HepG2 (cell line): Measurements from ENCODE around the gene DNAH8. TPM values are rescaled to one million over a fixed set of nuclear protein-coding genes. Genes with fewer than 3 reads are reported as not detected.
"Not testable (repeated sequence)": the region's sequence is repeated elsewhere in the genome, so short reads cannot be mapped to it uniquely, and the experiment has no call there.

ENCODE experiments used
- ATAC-seq: fragments of 200-7000 bp; cut with Tn5 transposase; 3 replicates; pipeline ENCODE4 v1.9.1; 2020; ENCODE audit warnings: mild to moderate bottlenecking, moderate library complexity
- BruUV-seq: library from RNA; stranded (reverse); fragments of 400-500 nt; replicated peaks from 2 replicates; lab custom pipeline; 2021; lab: Mats Ljungman, UMichigan
- CTCF ChIA-PET: fragments of 300-600 bp; formaldehyde crosslinking; extraction: SDS; loops from one replicate; lab custom pipeline; 2021; ENCODE audit warnings: low total read pairs, inconsistent platforms, low intra/inter-chr PET ratio; lab: Yijun Ruan, JAX
- POLR2A ChIA-PET: fragments of 350-600 bp; sonication (Branson Sonifier 250); formaldehyde crosslinking; loops from one replicate; lab custom pipeline; 2020; ENCODE audit warnings: antibody characterized with exemption, inconsistent platforms; lab: Yijun Ruan, JAX
- DNase-seq: peaks from one replicate; pipeline ENCODE4 v3.0.0-alpha.2; 2015; ENCODE audit warnings: low spot score
- FAIRE-seq: peaks from 3 replicates; lab custom pipeline; 2011; peaks lifted over from hg19 to GRCh38; lab: Jason Lieb, UNC
- H2AFZ ChIP-seq: one replicate; pipeline ENCODE4 v1.6.1; 2011; ENCODE audit warnings: low read length, inconsistent platforms
- H3K27ac ChIP-seq: fragments of 300-600 bp; 3 replicates; pipeline ENCODE4 v1.8.0; 2011; ENCODE audit warnings: mixed run types, mild to moderate bottlenecking, mixed read lengths, low read length, inconsistent platforms; ENCODE audit not compliant: insufficient read depth; ENCODE audit errors: extremely low read length
- H3K27me3 ChIP-seq, 2 experiments: fragments of 200-600 bp in 1 of 2; 2 replicates in 1 of 2; 3 replicates in 1 of 2; pipeline versions ENCODE4 v1.6.0 to v1.8.0; 2011; ENCODE audit warnings: low read length in 2 of 2, mild to moderate bottlenecking in 2 of 2, moderate library complexity in 2 of 2, inconsistent platforms in 1 of 2; ENCODE audit not compliant: insufficient read depth in 2 of 2, control insufficient read depth in 1 of 2
- H3K36me3 ChIP-seq, 2 experiments: fragments of 200-600 bp in 1 of 2; replicated peaks in 1 of 2; 2 replicates in 1 of 2; 3 replicates in 1 of 2; pipeline versions ENCODE4 v1.5.1 to v1.8.0; 2011; ENCODE audit warnings: low read length in 2 of 2, inconsistent platforms in 1 of 2; ENCODE audit not compliant: insufficient read depth in 2 of 2, control insufficient read depth in 1 of 2
- H3K4me1 ChIP-seq: 2 replicates; pipeline ENCODE4 v1.5.1; 2012; ENCODE audit warnings: low read length, inconsistent platforms; ENCODE audit not compliant: insufficient read depth
- H3K4me2 ChIP-seq: 2 replicates; pipeline ENCODE4 v1.6.0; 2011; ENCODE audit warnings: low read depth, low read length, inconsistent platforms
- H3K4me3 ChIP-seq, 3 experiments: fragments of 200-600 bp in 1 of 3; sonication (generic), shearing (Covaris generic) in 1 of 3; replicated peaks in 1 of 3; 2 replicates each; pipeline ENCODE4 v1.5.1; 2011 to 2016; ENCODE audit warnings: low read length in 3 of 3, inconsistent platforms in 2 of 3, low read depth in 2 of 3, mild to moderate bottlenecking in 2 of 3, control low read depth in 1 of 3, mixed read lengths in 1 of 3; ENCODE audit not compliant: insufficient read depth in 1 of 3
- H3K79me2 ChIP-seq: one replicate; pipeline ENCODE4 v1.6.1; 2011; ENCODE audit warnings: low read length, inconsistent platforms; ENCODE audit not compliant: insufficient read depth
- H3K9ac ChIP-seq: 2 replicates; pipeline ENCODE4 v1.6.0; 2011; ENCODE audit warnings: mild to moderate bottlenecking, low read depth, low read length, inconsistent platforms; ENCODE audit not compliant: insufficient read depth
- H3K9me3 ChIP-seq: 2 replicates; pipeline ENCODE4 v1.5.1; 2012; ENCODE audit warnings: mild to moderate bottlenecking, low read length
- H4K20me1 ChIP-seq: 2 replicates; pipeline ENCODE4 v1.6.0; 2011; ENCODE audit warnings: inconsistent platforms, mild to moderate bottlenecking, low read length, moderate library complexity; ENCODE audit not compliant: insufficient read depth
- ELF4 ChIP-seq: sonication (generic); formaldehyde crosslinking; IDR thresholded peaks from 2 replicates; pipeline ENCODE4 v1.5.0; 2020; ENCODE audit warnings: missing genetic modification reagents, mild to moderate bottlenecking, moderate library complexity, borderline replicate concordance
- GATAD2A ChIP-seq: IDR thresholded peaks from 2 replicates; pipeline ENCODE4 v1.6.1; 2016
- HNF4A ChIP-seq: sonication (generic); formaldehyde crosslinking; IDR thresholded peaks from 2 replicates; pipeline ENCODE4 v1.4.0; 2020; ENCODE audit warnings: missing genetic modification reagents
- NR2C2 ChIP-seq: sonication (generic); formaldehyde crosslinking; IDR thresholded peaks from 2 replicates; pipeline ENCODE4 v1.4.0; 2020; ENCODE audit warnings: missing genetic modification reagents, mild to moderate bottlenecking, moderate library complexity, borderline replicate concordance
- NR2F1 ChIP-seq, 2 experiments: fragments of 450-650 bp in 1 of 2; formaldehyde crosslinking in 1 of 2; IDR thresholded peaks; 2 replicates each; pipeline versions ENCODE4 v1.5.0 to v1.6.1; 2016 to 2020; ENCODE audit warnings: mild to moderate bottlenecking in 1 of 2, missing compliant biosample characterization in 1 of 2, missing genetic modification reagents in 1 of 2, moderate library complexity in 1 of 2
- SOX13 ChIP-seq, 3 experiments: fragments of 450-650 bp in 1 of 3; sonication (generic) in 1 of 3; formaldehyde crosslinking in 1 of 3; IDR thresholded peaks in 2 of 3; conservative IDR thresholded peaks in 1 of 3; 2 replicates each; pipeline versions ENCODE4 v1.5.0 to v1.6.1; 2016 to 2020; ENCODE audit warnings: antibody characterized with exemption in 1 of 3, mild to moderate bottlenecking in 1 of 3, missing compliant biosample characterization in 1 of 3, missing genetic modification reagents in 1 of 3, moderate library complexity in 1 of 3
- SOX5 ChIP-seq: IDR thresholded peaks from 2 replicates; pipeline ENCODE4 v1.6.1; 2016; ENCODE audit warnings: borderline replicate concordance
- SOX6 ChIP-seq, 2 experiments: fragments of 450-650 bp in 1 of 2; sonication (generic) in 1 of 2; formaldehyde crosslinking in 1 of 2; IDR thresholded peaks; 2 replicates each; pipeline versions ENCODE4 v1.4.0 to v1.6.1; 2017 to 2020; ENCODE audit warnings: antibody characterized with exemption in 1 of 2, mild to moderate bottlenecking in 1 of 2, missing genetic modification reagents in 1 of 2
- TRIM24 ChIP-seq: sonication (generic); formaldehyde crosslinking; IDR thresholded peaks from 2 replicates; pipeline ENCODE4 v1.8.0; 2022; ENCODE audit warnings: mild to moderate bottlenecking, missing genetic modification reagents
- ZNF891 ChIP-seq: sonication (generic); formaldehyde crosslinking; IDR thresholded peaks from 2 replicates; pipeline ENCODE4 v1.5.0; 2020; ENCODE audit warnings: mild to moderate bottlenecking, missing genetic modification reagents
- WGBS: methylation state at CpG from one replicate; pipeline ENCODE4 v1.1.6; 2017; ENCODE audit warnings: low lambda C conversion rate; 5-methylcytosine and 5-hydroxymethylcytosine counted together
- in situ Hi-C: cut with HindIII; loops from 2 replicates; pipeline ENCODE4 v1.10.0; 2017; ENCODE audit warnings: low pct_unique_long_range_greater_than_20kb; ENCODE audit not compliant: extremely low pct_ligation_motif_present
- intact Hi-C: fragments of 100-400 bp; cut with micrococcal nuclease; formaldehyde crosslinking; loops from one replicate; pipeline ENCODE4 v1.10.0; 2022; ENCODE audit not compliant: unreplicated experiment
- polyA plus RNA-seq, 8 experiments: library from polyadenylated mRNA; depleted of rRNA in 3 of 8; stranded (reverse) in 7 of 8; unstranded in 1 of 8; fragments of >200 nt; fragmentation: Illumina TruSeq in 4 of 8; extraction: Trizol in 4 of 8; gene quantifications; 2 replicates each; pipeline versions ENCODE4 v1.2.1 to v1.2.3, GENCODE V29; 2011 to 2016; ENCODE audit warnings: low read depth in 4 of 8, missing spikeins in 1 of 8, mixed read lengths in 1 of 8; ENCODE audit not compliant: insufficient read depth in 1 of 8
- total RNA-seq, 5 experiments: library from RNA; depleted of rRNA; stranded (reverse); fragments of >200 nt; fragmentation: Illumina TruSeq; extraction: Trizol; gene quantifications; 2 replicates each; pipeline ENCODE4 v1.2.3, GENCODE V29; 2016; ENCODE audit warnings: low read depth in 1 of 5
- TF ChIP-seq, protein P1 (sequence below): sonication (generic); formaldehyde crosslinking; IDR thresholded peaks from 2 replicates; pipeline ENCODE4 v1.8.0; 2022; ENCODE audit warnings: missing genetic modification reagents, mild to moderate bottlenecking, inconsistent platforms, borderline replicate concordance
- TF ChIP-seq, protein P2 (sequence below): IDR thresholded peaks from 2 replicates; pipeline ENCODE4 v1.4.0; 2020; ENCODE audit warnings: mild to moderate bottlenecking, missing genetic modification reagents
- TF ChIP-seq, protein P3 (sequence below): sonication (generic); formaldehyde crosslinking; conservative IDR thresholded peaks from 2 replicates; pipeline ENCODE4 v1.4.0; 2020; ENCODE audit warnings: mild to moderate bottlenecking, missing genetic modification reagents, moderate library complexity

Gene DNAH8
- total and polyA plus RNA-seq, 2 of the 13 experiments (the other 11 are each of a cell fraction or from before 2014, with no cell fraction given): not detected

GRCh38 chr6:38697846-38698245 is 17.3 kb upstream of the DNAH8 start (continued):
- no peak for TF ChIP-seq ELF4 (CRISPR knock-in tag)
- TF ChIP-seq SOX13 (IDR thresholded peaks at IDR 0.05): no peak
- no peak for TF ChIP-seq SOX13 (CRISPR knock-in tag; conservative IDR thresholded peaks at IDR 0.05 in 1 of 2, IDR thresholded peaks at IDR 0.05 in 1 of 2)
- no peak for TF ChIP-seq ZNF891 (CRISPR knock-in tag)
- TF ChIP-seq, protein P1, sequence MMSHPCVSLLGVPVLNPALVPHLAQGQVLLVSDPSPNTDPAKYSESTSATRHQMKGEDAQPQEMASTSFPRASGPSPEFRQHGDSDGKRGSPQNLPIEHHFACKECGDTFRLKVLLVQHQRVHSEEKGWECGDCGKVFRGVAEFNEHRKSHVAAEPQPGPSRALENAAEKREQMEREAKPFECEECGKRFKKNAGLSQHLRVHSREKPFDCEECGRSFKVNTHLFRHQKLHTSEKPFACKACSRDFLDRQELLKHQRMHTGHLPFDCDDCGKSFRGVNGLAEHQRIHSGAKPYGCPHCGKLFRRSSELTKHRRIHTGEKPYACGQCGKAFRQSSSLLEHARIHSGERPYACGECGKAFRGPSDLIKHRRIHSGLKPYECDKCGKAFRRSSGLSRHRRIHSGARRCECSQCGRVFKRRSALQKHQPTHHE (CRISPR knock-in tag): no peak

DNA sequence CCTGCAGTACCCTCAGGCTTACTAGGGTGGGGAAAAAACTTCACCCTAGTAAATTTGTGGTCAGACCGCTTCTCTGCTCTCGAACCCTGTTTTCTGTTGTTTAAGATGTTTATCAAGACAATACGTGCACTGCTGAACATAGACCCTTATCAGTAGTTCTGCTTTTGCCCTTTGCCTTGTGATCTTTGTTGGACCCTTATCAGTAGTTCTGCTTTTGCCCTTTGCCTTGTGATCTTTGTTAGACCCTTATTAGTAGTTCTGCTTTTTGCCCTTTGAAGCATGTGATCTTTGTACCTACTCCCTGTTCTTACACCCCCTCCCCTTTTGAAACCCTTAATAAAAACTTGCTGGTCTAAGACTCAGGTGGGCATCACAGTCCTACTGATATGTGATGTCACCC is 15.4 kb upstream of the DNAH8 start:
- H3K36me3 ChIP-seq; FAIRE-seq; H3K4me2 ChIP-seq; H3K4me3 ChIP-seq; intact Hi-C loops; H3K27me3 ChIP-seq; H3K27ac ChIP-seq; CTCF ChIA-PET; H2AFZ ChIP-seq; H3K9me3 ChIP-seq; BruUV-seq; DNase-seq; ATAC-seq; H3K9ac ChIP-seq; H4K20me1 ChIP-seq; in situ Hi-C loops; TF ChIP-seq SOX6 (IDR thresholded peaks at IDR 0.05): not testable (repeated sequence)
- Histone ChIP-seq H3K79me2 (peaks cover 48% of the 10 kb centered on the region), H3K4me1 (peaks cover 42% of the 10 kb centered on the region)
- WGBS: 83% methylated on average over 3 of the region's 3 CpGs
- TF ChIP-seq GATAD2A (0 out of 2 replicates have a peak, but pooled peaks have one; percentile 11), SOX5 (0 out of 2 replicates have a peak, but pooled peaks have one; percentile 20), SOX6 (CRISPR knock-in tag; IDR thresholded peaks at IDR 0.05) (peak; percentile 51; the same call in 1 of the 2 replicates), HNF4A (peak; percentile 71), TRIM24 (CRISPR knock-in tag) (0 out of 2 replicates have a peak, but pooled peaks have one; percentile 31), NR2F1 (CRISPR knock-in tag; IDR thresholded peaks at IDR 0.05) (0 out of 4 replicates have a peak, but pooled peaks of 1 of the 2 experiments have one; percentile 47), NR2C2 (CRISPR knock-in tag) (0 out of 2 replicates have a peak, but pooled peaks have one; percentile 36)
- TF ChIP-seq, protein P2, sequence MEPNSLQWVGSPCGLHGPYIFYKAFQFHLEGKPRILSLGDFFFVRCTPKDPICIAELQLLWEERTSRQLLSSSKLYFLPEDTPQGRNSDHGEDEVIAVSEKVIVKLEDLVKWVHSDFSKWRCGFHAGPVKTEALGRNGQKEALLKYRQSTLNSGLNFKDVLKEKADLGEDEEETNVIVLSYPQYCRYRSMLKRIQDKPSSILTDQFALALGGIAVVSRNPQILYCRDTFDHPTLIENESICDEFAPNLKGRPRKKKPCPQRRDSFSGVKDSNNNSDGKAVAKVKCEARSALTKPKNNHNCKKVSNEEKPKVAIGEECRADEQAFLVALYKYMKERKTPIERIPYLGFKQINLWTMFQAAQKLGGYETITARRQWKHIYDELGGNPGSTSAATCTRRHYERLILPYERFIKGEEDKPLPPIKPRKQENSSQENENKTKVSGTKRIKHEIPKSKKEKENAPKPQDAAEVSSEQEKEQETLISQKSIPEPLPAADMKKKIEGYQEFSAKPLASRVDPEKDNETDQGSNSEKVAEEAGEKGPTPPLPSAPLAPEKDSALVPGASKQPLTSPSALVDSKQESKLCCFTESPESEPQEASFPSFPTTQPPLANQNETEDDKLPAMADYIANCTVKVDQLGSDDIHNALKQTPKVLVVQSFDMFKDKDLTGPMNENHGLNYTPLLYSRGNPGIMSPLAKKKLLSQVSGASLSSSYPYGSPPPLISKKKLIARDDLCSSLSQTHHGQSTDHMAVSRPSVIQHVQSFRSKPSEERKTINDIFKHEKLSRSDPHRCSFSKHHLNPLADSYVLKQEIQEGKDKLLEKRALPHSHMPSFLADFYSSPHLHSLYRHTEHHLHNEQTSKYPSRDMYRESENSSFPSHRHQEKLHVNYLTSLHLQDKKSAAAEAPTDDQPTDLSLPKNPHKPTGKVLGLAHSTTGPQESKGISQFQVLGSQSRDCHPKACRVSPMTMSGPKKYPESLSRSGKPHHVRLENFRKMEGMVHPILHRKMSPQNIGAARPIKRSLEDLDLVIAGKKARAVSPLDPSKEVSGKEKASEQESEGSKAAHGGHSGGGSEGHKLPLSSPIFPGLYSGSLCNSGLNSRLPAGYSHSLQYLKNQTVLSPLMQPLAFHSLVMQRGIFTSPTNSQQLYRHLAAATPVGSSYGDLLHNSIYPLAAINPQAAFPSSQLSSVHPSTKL: peak; percentile 30; the same call in 1 of the 2 replicates
- TF ChIP-seq, protein P3, sequence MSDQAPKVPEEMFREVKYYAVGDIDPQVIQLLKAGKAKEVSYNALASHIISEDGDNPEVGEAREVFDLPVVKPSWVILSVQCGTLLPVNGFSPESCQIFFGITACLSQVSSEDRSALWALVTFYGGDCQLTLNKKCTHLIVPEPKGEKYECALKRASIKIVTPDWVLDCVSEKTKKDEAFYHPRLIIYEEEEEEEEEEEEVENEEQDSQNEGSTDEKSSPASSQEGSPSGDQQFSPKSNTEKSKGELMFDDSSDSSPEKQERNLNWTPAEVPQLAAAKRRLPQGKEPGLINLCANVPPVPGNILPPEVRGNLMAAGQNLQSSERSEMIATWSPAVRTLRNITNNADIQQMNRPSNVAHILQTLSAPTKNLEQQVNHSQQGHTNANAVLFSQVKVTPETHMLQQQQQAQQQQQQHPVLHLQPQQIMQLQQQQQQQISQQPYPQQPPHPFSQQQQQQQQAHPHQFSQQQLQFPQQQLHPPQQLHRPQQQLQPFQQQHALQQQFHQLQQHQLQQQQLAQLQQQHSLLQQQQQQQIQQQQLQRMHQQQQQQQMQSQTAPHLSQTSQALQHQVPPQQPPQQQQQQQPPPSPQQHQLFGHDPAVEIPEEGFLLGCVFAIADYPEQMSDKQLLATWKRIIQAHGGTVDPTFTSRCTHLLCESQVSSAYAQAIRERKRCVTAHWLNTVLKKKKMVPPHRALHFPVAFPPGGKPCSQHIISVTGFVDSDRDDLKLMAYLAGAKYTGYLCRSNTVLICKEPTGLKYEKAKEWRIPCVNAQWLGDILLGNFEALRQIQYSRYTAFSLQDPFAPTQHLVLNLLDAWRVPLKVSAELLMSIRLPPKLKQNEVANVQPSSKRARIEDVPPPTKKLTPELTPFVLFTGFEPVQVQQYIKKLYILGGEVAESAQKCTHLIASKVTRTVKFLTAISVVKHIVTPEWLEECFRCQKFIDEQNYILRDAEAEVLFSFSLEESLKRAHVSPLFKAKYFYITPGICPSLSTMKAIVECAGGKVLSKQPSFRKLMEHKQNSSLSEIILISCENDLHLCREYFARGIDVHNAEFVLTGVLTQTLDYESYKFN (CRISPR knock-in tag): peak; percentile 51; the same call in 1 of the 2 replicates
- POLR2A ChIA-PET: interaction anchor here (1.5 kb wide), 1 partner anchor 61 kb away, joined by 3 read pairs; no protein-coding TSS in a partner anchor
